IMR-90 (cell line): ENCODE results near the gene PAK5. TPM values are rescaled to one million over a fixed set of nuclear protein-coding genes. Genes with fewer than 3 reads are reported as not detected.

Experiments
- ATAC-seq: fragments of 200-7000 bp; cut with Tn5 transposase; 2 replicates; pipeline ENCODE4 v1.9.1; 2020; ENCODE audit warnings: low read depth, mild to moderate bottlenecking, moderate library complexity
- BruUV-seq: library from RNA; stranded (reverse); fragments of 400-500 nt; replicated peaks from 2 replicates; lab custom pipeline; 2021; lab: Mats Ljungman, UMichigan
- CTCF ChIA-PET: fragments of 300-600 bp; formaldehyde crosslinking; extraction: SDS; loops from one replicate; lab custom pipeline; 2021; ENCODE audit warnings: antibody characterized with exemption; lab: Yijun Ruan, JAX
- POLR2A ChIA-PET: fragments of 300-600 bp; sonication (Branson Sonifier 250); formaldehyde crosslinking; loops from one replicate; lab custom pipeline; 2022; ENCODE audit warnings: antibody characterized with exemption; ENCODE audit not compliant: unreplicated experiment; lab: Charles Lee
- DNase-seq: peaks from one replicate; pipeline ENCODE4 v3.0.0; 2013
- H2AFZ ChIP-seq: replicated peaks from 2 replicates; pipeline ENCODE3; 2013; ENCODE audit warnings: low read length, mild to moderate bottlenecking; ENCODE audit not compliant: poor library complexity
- H2AK5ac ChIP-seq: 2 replicates; pipeline ENCODE4 v1.6.1; 2013; ENCODE audit warnings: low read depth, low read length, inconsistent platforms
- H2AK9ac ChIP-seq: replicated peaks from 2 replicates; pipeline ENCODE3; 2013; ENCODE audit warnings: mild to moderate bottlenecking, low read depth, low read length, moderate library complexity; ENCODE audit not compliant: poor library complexity
- H2BK120ac ChIP-seq: 2 replicates; pipeline ENCODE4 v1.6.1; 2013; ENCODE audit warnings: low read depth, low read length, inconsistent platforms
- H2BK15ac ChIP-seq: 3 replicates; pipeline ENCODE4 v1.6.1; 2013; ENCODE audit warnings: low read depth, low read length, inconsistent platforms
- H2BK20ac ChIP-seq: 2 replicates; pipeline ENCODE4 v1.6.1; 2013; ENCODE audit warnings: low read depth, mild to moderate bottlenecking, inconsistent platforms, low read length, moderate library complexity
- H2BK5ac ChIP-seq: 2 replicates; pipeline ENCODE4 v1.6.1; 2013; ENCODE audit warnings: mild to moderate bottlenecking, low read depth, low read length, inconsistent platforms; ENCODE audit not compliant: poor library complexity, severe bottlenecking
- H3K14ac ChIP-seq: replicated peaks from 2 replicates; pipeline ENCODE4 v1.6.1; 2013; ENCODE audit warnings: low read depth, low read length, inconsistent platforms
- H3K18ac ChIP-seq: 2 replicates; pipeline ENCODE4 v1.6.1; 2013; ENCODE audit warnings: low read depth, low read length, control low read depth
- H3K23ac ChIP-seq: 2 replicates; pipeline ENCODE4 v1.6.1; 2013; ENCODE audit warnings: low read depth, low read length, inconsistent platforms
- H3K27ac ChIP-seq: 2 replicates; pipeline ENCODE4 v1.5.1; 2013; ENCODE audit warnings: mild to moderate bottlenecking, control low read depth, low read length; ENCODE audit not compliant: insufficient read depth
- H3K27me3 ChIP-seq: 2 replicates; pipeline ENCODE4 v1.6.1; 2013; ENCODE audit warnings: low read length; ENCODE audit not compliant: control insufficient read depth, insufficient read depth
- H3K36me3 ChIP-seq: 2 replicates; pipeline ENCODE4 v1.6.1; 2013; ENCODE audit warnings: low read length, mixed read lengths; ENCODE audit not compliant: control insufficient read depth, insufficient read depth
- H3K4ac ChIP-seq: 2 replicates; pipeline ENCODE4 v1.6.1; 2013; ENCODE audit warnings: low read depth, low read length, inconsistent platforms
- H3K4me1 ChIP-seq: 2 replicates; pipeline ENCODE4 v1.6.1; 2013; ENCODE audit warnings: low read length, mixed read lengths; ENCODE audit not compliant: control insufficient read depth, insufficient read depth
- H3K4me2 ChIP-seq: 2 replicates; pipeline ENCODE4 v1.6.1; 2013; ENCODE audit warnings: low read depth, mild to moderate bottlenecking, control low read depth, low read length, moderate library complexity
- H3K4me3 ChIP-seq: 2 replicates; pipeline ENCODE4 v1.5.1; 2013; ENCODE audit warnings: low read depth, mild to moderate bottlenecking, control low read depth, low read length, moderate library complexity; ENCODE audit not compliant: insufficient read depth
- H3K56ac ChIP-seq: 2 replicates; pipeline ENCODE4 v1.6.1; 2013; ENCODE audit warnings: low read length, inconsistent platforms; ENCODE audit not compliant: insufficient read depth; ENCODE audit errors: extremely low read depth
- H3K79me1 ChIP-seq, 2 experiments: 2 replicates each; pipeline ENCODE4 v1.6.1; 2013; ENCODE audit warnings: low read length in 2 of 2, inconsistent platforms in 1 of 2, low read depth in 1 of 2
- H3K9ac ChIP-seq: 2 replicates; pipeline ENCODE4 v1.6.1; 2013; ENCODE audit warnings: low read depth, low read length, control low read depth
- H3K9me1 ChIP-seq: 2 replicates; pipeline ENCODE4 v1.6.1; 2013; ENCODE audit warnings: low read length, inconsistent platforms; ENCODE audit not compliant: insufficient read depth
- H3K9me3 ChIP-seq: 2 replicates; pipeline ENCODE4 v1.6.1; 2013; ENCODE audit warnings: low read length; ENCODE audit not compliant: control insufficient read depth, insufficient read depth
- H4K20me1 ChIP-seq: 2 replicates; pipeline ENCODE4 v1.6.1; 2013; ENCODE audit warnings: low read length, inconsistent platforms; ENCODE audit not compliant: insufficient read depth
- H4K5ac ChIP-seq: 2 replicates; pipeline ENCODE4 v1.6.1; 2013; ENCODE audit warnings: mild to moderate bottlenecking, low read depth, low read length, control low read depth
- H4K8ac ChIP-seq, 2 experiments: 2 replicates each; pipeline ENCODE4 v1.6.1; 2013; ENCODE audit warnings: low read depth in 2 of 2, low read length in 2 of 2, control low read depth in 1 of 2, inconsistent platforms in 1 of 2
- H4K91ac ChIP-seq: 2 replicates; pipeline ENCODE4 v1.6.1; 2013; ENCODE audit warnings: low read depth, low read length, inconsistent platforms; ENCODE audit not compliant: insufficient read depth
- BHLHE40 ChIP-seq: fragments of 150-350 bp; IDR thresholded peaks from 2 replicates; pipeline ENCODE4 v1.6.1; 2016; ENCODE audit warnings: mild to moderate bottlenecking, low read depth, low read length
- CHD1 ChIP-seq: IDR thresholded peaks from 2 replicates; pipeline ENCODE4 v1.6.1; 2012; ENCODE audit warnings: low read depth, low read length, improper control_type of control experiment
- ELK1 ChIP-seq: fragments of 150-350 bp; IDR thresholded peaks from 2 replicates; pipeline ENCODE4 v1.6.1; 2016; ENCODE audit warnings: low read depth, mild to moderate bottlenecking, low read length, moderate library complexity, borderline replicate concordance
- MAFK ChIP-seq: IDR thresholded peaks from 2 replicates; pipeline ENCODE4 v1.6.1; 2012; ENCODE audit warnings: low read depth, low read length, improper control_type of control experiment
- MAZ ChIP-seq: IDR thresholded peaks from 2 replicates; pipeline ENCODE4 v1.6.1; 2012; ENCODE audit warnings: low read depth, mild to moderate bottlenecking, low read length, improper control_type of control experiment, moderate library complexity, borderline replicate concordance
- POLR2A ChIP-seq: IDR thresholded peaks from 2 replicates; pipeline ENCODE4 v1.6.1; 2012; ENCODE audit warnings: mild to moderate bottlenecking, low read depth, low read length
- RAD21 ChIP-seq: IDR thresholded peaks from 2 replicates; pipeline ENCODE4 v1.6.1; 2012; ENCODE audit warnings: low read length, improper control_type of control experiment
- RCOR1 ChIP-seq: IDR thresholded peaks from 2 replicates; pipeline ENCODE4 v1.6.1; 2012; ENCODE audit warnings: mild to moderate bottlenecking, low read length, improper control_type of control experiment; ENCODE audit not compliant: insufficient replicate concordance
- WGBS, 2 experiments: methylation state at CpG; one replicate each; pipeline versions ENCODE4 v1.1.5 to v1.1.7; 2013; ENCODE audit warnings: missing lambda C conversion rate in 2 of 2; ENCODE audit not compliant: insufficient read length in 1 of 2; ENCODE audit errors: extremely low coverage in 2 of 2; 5-methylcytosine and 5-hydroxymethylcytosine counted together
- dilution Hi-C: fragments of 300-500 bp; cut with HindIII; formaldehyde crosslinking; loops from one replicate; pipeline ENCODE4 v1.14.3; 2018; ENCODE audit warnings: low sequenced_read_pairs; ENCODE audit not compliant: unreplicated experiment
- in situ Hi-C: fragments of 300-500 bp; cut with MboI; formaldehyde crosslinking; loops from 3 replicates; pipeline ENCODE4 v1.14.3; 2019; ENCODE audit warnings: low sequenced_read_pairs, inconsistent platforms, mixed read lengths
- intact Hi-C: fragments of 100-400 bp; cut with micrococcal nuclease; formaldehyde crosslinking; loops from 2 replicates; pipeline ENCODE4 v1.10.0; 2022
- polyA plus RNA-seq, 3 experiments: library from polyadenylated mRNA; depleted of rRNA; stranded (reverse); fragments of >200 nt; gene quantifications; 2 replicates each; pipeline ENCODE4 v1.2.3, GENCODE V29; 2012; ENCODE audit warnings: low replicate concordance in 1 of 3
- total RNA-seq: library from RNA; depleted of rRNA; stranded (reverse); fragments of >200 nt; gene quantifications from 2 replicates; pipeline ENCODE4 v1.2.3, GENCODE V29; 2012

Gene PAK5
- total and polyA plus RNA-seq, 2 of the 4 experiments (the other 2 are of a cell fraction) = not detected

- no peak overlapping the region for H2BK5ac ChIP-seq
- dilution Hi-C loops (no loop called here), in situ Hi-C loops (no loop called here), intact Hi-C loops (no loop called here)
- no CpG with 5 or more reads among the region's 1 CpG for WGBS, 2 experiments
- BruUV-seq = no TSS peak
- ChIA-PET POLR2A (no interaction called here), CTCF (no interaction called here)
- H4K91ac ChIP-seq = no peak overlapping the region
- H2AFZ ChIP-seq = no peak overlapping the region
- no peaks in the 10 kb centered on the region for H3K27me3 ChIP-seq
- no peak overlapping the region for H3K23ac ChIP-seq
- H3K4me3 ChIP-seq = no peak overlapping the region
- H3K79me1 ChIP-seq = no peaks in the 10 kb centered on the region
- no peak overlapping the region for H3K18ac ChIP-seq
- no peak overlapping the region for H3K9ac ChIP-seq
- H3K27ac ChIP-seq = no peak overlapping the region
- TF ChIP-seq CHD1 = no peak
- no peak for TF ChIP-seq MAFK
- TF ChIP-seq RAD21 = no peak
- no peak for TF ChIP-seq POLR2A
- TF ChIP-seq MAZ = no peak
- no peak for TF ChIP-seq ELK1
- TF ChIP-seq RCOR1 = no peak
- TF ChIP-seq BHLHE40 = no peak
- H3K9me1 ChIP-seq = no peaks in the 10 kb centered on the region
- no peaks in the 10 kb centered on the region for H4K20me1 ChIP-seq
- H3K56ac ChIP-seq = no peak overlapping the region
- no peak overlapping the region for H3K14ac ChIP-seq
- no peak overlapping the region for H3K4ac ChIP-seq
- H4K8ac ChIP-seq = no peak overlapping the region
- H2AK9ac ChIP-seq = no peak overlapping the region
- H4K5ac ChIP-seq = no peak overlapping the region
- no peaks in the 10 kb centered on the region for H3K4me1 ChIP-seq
- no peak for DNase-seq
- H2AK5ac ChIP-seq = no peak overlapping the region
- H2BK15ac ChIP-seq = no peak overlapping the region
- H3K4me2 ChIP-seq = no peak overlapping the region
- no peak overlapping the region for H2BK20ac ChIP-seq
- ATAC-seq = no peak
- no peaks in the 10 kb centered on the region for H3K36me3 ChIP-seq
- H3K9me3 ChIP-seq = no peaks in the 10 kb centered on the region
- no peak overlapping the region for H2BK120ac ChIP-seq
Observed at GRCh38 chr20:9761476-9761875, 77.4 kb downstream of the PAK5 start.
